ENCODE data around the gene CDKN2C. TPM values are rescaled to one million over a fixed set of nuclear protein-coding genes. Genes with fewer than 3 reads are reported as not detected.
"Not testable (repeated sequence)": the region's sequence is repeated elsewhere in the genome, so short reads cannot be mapped to it uniquely, and the experiment has no call there.

CDKN2C gene
- total RNA-seq (10.9 TPM), polyA plus RNA-seq (ENCODE audit: insufficient read depth in 1 of 8, insufficient read length in 8 of 8, low replicate concordance in 1 of 8) (10 to 100 TPM; 10.7 to 18.6 (median 16.2) TPM)
- long read RNA-seq, donor 1, partial matches to known transcripts, result 0 of 2 reads
- long read RNA-seq, donor 1, other reads (novel, unspliced or antisense), result 0 of 2 reads
- long read RNA-seq, donor 2, partial matches to known transcripts, result 0 of 3 reads
- long read RNA-seq, donor 2, other reads (novel, unspliced or antisense), result 0 of 3 reads
- long read RNA-seq, donor 3, partial matches to known transcripts, result 0 of 3 reads
- long read RNA-seq, donor 3, other reads (novel, unspliced or antisense), result 0 of 3 reads
- long read RNA-seq, donor 4, result 0 reads
- long read RNA-seq, donor 5, transcript CDKN2C-203 (3 exons, 2,086 nt), result major isoform, 11 of 11 reads
- long read RNA-seq, donor 5, partial matches to known transcripts, result 0 of 11 reads
- long read RNA-seq, donor 5, other reads (novel, unspliced or antisense), result 0 of 11 reads
- long read RNA-seq, donor 6, transcript CDKN2C-203 (3 exons, 2,086 nt), result major isoform, 6 of 6 reads
- long read RNA-seq, donor 6, partial matches to known transcripts, result 0 of 6 reads
- long read RNA-seq, donor 6, other reads (novel, unspliced or antisense), result 0 of 6 reads
- long read RNA-seq, donor 7, transcript CDKN2C-203 (3 exons, 2,086 nt), result major isoform, 5 of 13 reads
- long read RNA-seq, donor 7, partial matches to known transcripts, result 6 of 13 reads
- long read RNA-seq, donor 7, other reads (novel, unspliced or antisense), result 0 of 13 reads
- long read RNA-seq, donor 8, partial matches to known transcripts, result 0 of 5 reads
- long read RNA-seq, donor 8, other reads (novel, unspliced or antisense), result 0 of 5 reads
- long read RNA-seq, donor 9, partial matches to known transcripts, result 0 of 4 reads
- long read RNA-seq, donor 9, other reads (novel, unspliced or antisense), result 0 of 4 reads
- long read RNA-seq, donor 10, transcript CDKN2C-203 (3 exons, 2,086 nt), result major isoform, 11 of 11 reads
- long read RNA-seq, donor 10, partial matches to known transcripts, result 0 of 11 reads
- long read RNA-seq, donor 10, other reads (novel, unspliced or antisense), result 0 of 11 reads
- long read RNA-seq, donor 11, partial matches to known transcripts, result 0 of 2 reads
- long read RNA-seq, donor 11, other reads (novel, unspliced or antisense), result 0 of 2 reads

- peak within 1 kb of the TSS; percentile 83 for H3K27ac ChIP-seq (ENCODE audit: low read length)
- no peaks in the 10 kb centered on the region for H3K36me3 ChIP-seq (ENCODE audit: control insufficient read depth, insufficient read depth, low read length)
- no peaks in the 10 kb centered on the region for H3K9me3 ChIP-seq (replicated peaks; ENCODE audit: control insufficient read depth, low read depth, low read length)
- DNase-seq, result peak; percentile 91
- H3K4me1 ChIP-seq (ENCODE audit: control insufficient read depth, insufficient read depth, low read length), result peaks cover 10% of the 10 kb centered on the region
- peak within 1 kb of the TSS; percentile 67 for H3K4me3 ChIP-seq (ENCODE audit: low read length)
- peaks cover 6% of the 10 kb centered on the region for H3K27me3 ChIP-seq (ENCODE audit: control insufficient read depth, insufficient read depth, low read length)
- WGBS (ENCODE audit: insufficient coverage), result 3% methylated on average over 29 of the region's 44 CpGs
Observed at GRCh38 chr1:50969611-50970508, at the start of gene CDKN2C. CDKN2C (plus strand) TSS chr1:50970245; CDS start chr1:50970369, 124 bp downstream.

GRCh38 chr1:50920409-50920808 is 49.6 kb upstream of the CDKN2C start:
- Histone ChIP-seq H3K27ac (ENCODE audit: low read length) (no peak overlapping the region), H3K36me3 (ENCODE audit: control insufficient read depth, insufficient read depth, low read length) (no peaks in the 10 kb centered on the region), H3K4me3 (ENCODE audit: low read length) (no peak overlapping the region), H3K4me1 (ENCODE audit: control insufficient read depth, insufficient read depth, low read length) (no peaks in the 10 kb centered on the region), H3K9me3 (replicated peaks; ENCODE audit: control insufficient read depth, low read depth, low read length) (peaks cover 19% of the 10 kb centered on the region), H3K27me3 (ENCODE audit: control insufficient read depth, insufficient read depth, low read length) (no peaks in the 10 kb centered on the region)
- no CpG with 5 or more reads among the region's 1 CpG for WGBS (ENCODE audit: insufficient coverage)
- no peak for DNase-seq

- Histone ChIP-seq H3K4me3 (ENCODE audit: low read length) (no peak overlapping the region), H3K27ac (ENCODE audit: low read length) (no peak overlapping the region), H3K27me3 (ENCODE audit: control insufficient read depth, insufficient read depth, low read length) (no peaks in the 10 kb centered on the region), H3K4me1 (ENCODE audit: control insufficient read depth, insufficient read depth, low read length) (no peaks in the 10 kb centered on the region), H3K36me3 (ENCODE audit: control insufficient read depth, insufficient read depth, low read length) (no peaks in the 10 kb centered on the region), H3K9me3 (replicated peaks; ENCODE audit: control insufficient read depth, low read depth, low read length) (peaks cover 19% of the 10 kb centered on the region)
- WGBS (ENCODE audit: insufficient coverage), result 79% methylated on average over 2 of the region's 4 CpGs
- no peak for DNase-seq
Observed at GRCh38 chr1:50921029-50921428, 49.0 kb upstream of the CDKN2C start.

GRCh38 chr1:50923564-50923963 is 46.5 kb upstream of the CDKN2C start:
- Histone ChIP-seq H3K9me3 (replicated peaks; ENCODE audit: control insufficient read depth, low read depth, low read length) (peaks cover 19% of the 10 kb centered on the region), H3K27me3 (ENCODE audit: control insufficient read depth, insufficient read depth, low read length) (no peaks in the 10 kb centered on the region), H3K36me3 (ENCODE audit: control insufficient read depth, insufficient read depth, low read length) (no peaks in the 10 kb centered on the region), H3K27ac (ENCODE audit: low read length) (no peak overlapping the region), H3K4me1 (ENCODE audit: control insufficient read depth, insufficient read depth, low read length) (no peaks in the 10 kb centered on the region), H3K4me3 (ENCODE audit: low read length) (no peak overlapping the region)
- DNase-seq, result no peak
- WGBS (ENCODE audit: insufficient coverage), result no CpG with 5 or more reads among the region's 1 CpG

- H3K4me3 ChIP-seq (ENCODE audit: low read length), result no peak overlapping the region
- DNase-seq, result peak; percentile 42
- no peaks in the 10 kb centered on the region for H3K4me1 ChIP-seq (ENCODE audit: control insufficient read depth, insufficient read depth, low read length)
- no peaks in the 10 kb centered on the region for H3K36me3 ChIP-seq (ENCODE audit: control insufficient read depth, insufficient read depth, low read length)
- H3K9me3 ChIP-seq (replicated peaks; ENCODE audit: control insufficient read depth, low read depth, low read length), result peaks cover 2% of the 10 kb centered on the region
- no peaks in the 10 kb centered on the region for H3K27me3 ChIP-seq (ENCODE audit: control insufficient read depth, insufficient read depth, low read length)
- H3K27ac ChIP-seq (ENCODE audit: low read length), result no peak overlapping the region
- no CpG with 5 or more reads among the region's 2 CpGs for WGBS (ENCODE audit: insufficient coverage)
Observed at GRCh38 chr1:50929376-50929958, 40.6 kb upstream of the CDKN2C start.

- Histone ChIP-seq H3K36me3 (ENCODE audit: control insufficient read depth, insufficient read depth, low read length) (no peaks in the 10 kb centered on the region), H3K4me1 (ENCODE audit: control insufficient read depth, insufficient read depth, low read length) (no peaks in the 10 kb centered on the region), H3K9me3 (replicated peaks; ENCODE audit: control insufficient read depth, low read depth, low read length) (no peaks in the 10 kb centered on the region), H3K4me3 (ENCODE audit: low read length) (no peak overlapping the region), H3K27me3 (ENCODE audit: control insufficient read depth, insufficient read depth, low read length) (no peaks in the 10 kb centered on the region), H3K27ac (ENCODE audit: low read length) (no peak overlapping the region)
- peak; percentile 2 for DNase-seq
Observed at GRCh38 chr1:50930193-50930592, 39.9 kb upstream of the CDKN2C start.

GRCh38 chr1:50930965-50931737 is 38.9 kb upstream of the CDKN2C start:
- Histone ChIP-seq H3K27ac (ENCODE audit: low read length) (no peak overlapping the region), H3K9me3 (replicated peaks; ENCODE audit: control insufficient read depth, low read depth, low read length) (no peaks in the 10 kb centered on the region), H3K27me3 (ENCODE audit: control insufficient read depth, insufficient read depth, low read length) (no peaks in the 10 kb centered on the region), H3K4me1 (ENCODE audit: control insufficient read depth, insufficient read depth, low read length) (no peaks in the 10 kb centered on the region), H3K4me3 (ENCODE audit: low read length) (no peak overlapping the region), H3K36me3 (ENCODE audit: control insufficient read depth, insufficient read depth, low read length) (no peaks in the 10 kb centered on the region)
- no CpG with 5 or more reads among the region's 6 CpGs for WGBS (ENCODE audit: insufficient coverage)
- no peak for DNase-seq

- DNase-seq; H3K36me3 ChIP-seq (ENCODE audit: control insufficient read depth, insufficient read depth, low read length); H3K4me3 ChIP-seq (ENCODE audit: low read length); H3K27ac ChIP-seq (ENCODE audit: low read length); H3K9me3 ChIP-seq (replicated peaks; ENCODE audit: control insufficient read depth, low read depth, low read length); H3K27me3 ChIP-seq (ENCODE audit: control insufficient read depth, insufficient read depth, low read length); H3K4me1 ChIP-seq (ENCODE audit: control insufficient read depth, insufficient read depth, low read length): not testable (repeated sequence)
- 92% methylated on average over 2 of the region's 4 CpGs for WGBS (ENCODE audit: insufficient coverage)
Observed at GRCh38 chr1:50932043-50932442, 38.0 kb upstream of the CDKN2C start.

GRCh38 chr1:50933770-50934169 is 36.3 kb upstream of the CDKN2C start:
- not testable (repeated sequence) for H3K27me3 ChIP-seq (ENCODE audit: control insufficient read depth, insufficient read depth, low read length); H3K36me3 ChIP-seq (ENCODE audit: control insufficient read depth, insufficient read depth, low read length); H3K4me3 ChIP-seq (ENCODE audit: low read length); DNase-seq; H3K27ac ChIP-seq (ENCODE audit: low read length); H3K9me3 ChIP-seq (replicated peaks; ENCODE audit: control insufficient read depth, low read depth, low read length); H3K4me1 ChIP-seq (ENCODE audit: control insufficient read depth, insufficient read depth, low read length)
- WGBS (ENCODE audit: insufficient coverage), result 100% methylated on average over 1 of the region's 3 CpGs

All from muscle of leg (tissue), 16 donors.